Right lung (tissue), 5 donors: ENCODE measurements around the gene ANKRD55. TPM values are rescaled to one million over a fixed set of nuclear protein-coding genes. Genes with fewer than 3 reads are reported as not detected.
"Not testable (repeated sequence)": the region's sequence is repeated elsewhere in the genome, so short reads cannot be mapped to it uniquely, and the experiment has no call there.

Source experiments
- DNase-seq, 2 donors: peaks; one replicate each; pipeline ENCODE4 v3.0.0-alpha.2; 2013
- polyA plus RNA-seq, 5 donors: library from polyadenylated mRNA; unstranded; fragments of 120-200 nt; gene quantifications; one replicate each; pipeline versions ENCODE4 v1.2.1 to v1.2.3, GENCODE V29; 2013; ENCODE audit warnings: inconsistent platforms in 1 of 5, low replicate concordance in 1 of 5; ENCODE audit not compliant: insufficient read length in 5 of 5, insufficient read depth in 1 of 5

The ANKRD55 gene
- polyA plus RNA-seq, 5 donors = 0.34 to 0.65 (median 0.53) TPM

DNA sequence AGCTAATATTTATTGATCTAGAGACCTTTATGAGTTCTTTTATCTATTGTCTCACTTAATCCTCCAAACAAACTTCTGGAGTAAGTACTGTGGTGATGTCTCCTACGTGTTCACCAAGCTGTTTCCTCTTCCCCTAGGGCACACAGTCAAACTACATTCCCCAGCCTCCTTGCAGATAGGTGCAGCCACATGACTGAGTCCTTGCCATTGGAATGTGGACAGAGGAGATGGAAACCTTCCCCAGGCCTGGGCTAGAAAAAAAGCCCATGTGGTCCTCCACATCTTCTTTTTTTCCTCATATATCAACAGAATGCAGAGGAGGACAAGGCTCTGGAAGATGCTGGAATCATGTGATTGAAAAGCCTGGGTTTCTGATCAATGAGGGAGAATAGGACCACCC is 88.0 kb downstream of the ANKRD55 start:
- no peak for DNase-seq

GRCh38 chr5:56144211-56144610 is 88.9 kb downstream of the ANKRD55 start:
- DNase-seq = no peak

DNA sequence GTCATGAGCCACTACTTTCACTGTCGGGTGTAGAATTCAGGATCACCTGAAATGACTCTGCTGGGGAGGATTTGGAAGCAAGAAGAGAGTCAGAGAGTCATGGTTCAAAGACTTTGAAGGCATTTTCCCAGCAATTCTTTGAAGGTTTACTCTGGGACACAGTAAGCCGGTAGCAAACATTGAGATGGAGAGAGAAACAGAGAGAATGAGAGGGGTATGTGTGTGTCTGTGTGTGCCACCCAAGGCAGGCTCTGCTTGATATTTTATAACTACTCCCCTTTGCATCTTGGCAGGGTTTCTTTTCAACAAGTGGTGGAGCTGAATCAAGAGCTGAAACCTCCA is 89.8 kb downstream of the ANKRD55 start:
- DNase-seq = no peak

DNA sequence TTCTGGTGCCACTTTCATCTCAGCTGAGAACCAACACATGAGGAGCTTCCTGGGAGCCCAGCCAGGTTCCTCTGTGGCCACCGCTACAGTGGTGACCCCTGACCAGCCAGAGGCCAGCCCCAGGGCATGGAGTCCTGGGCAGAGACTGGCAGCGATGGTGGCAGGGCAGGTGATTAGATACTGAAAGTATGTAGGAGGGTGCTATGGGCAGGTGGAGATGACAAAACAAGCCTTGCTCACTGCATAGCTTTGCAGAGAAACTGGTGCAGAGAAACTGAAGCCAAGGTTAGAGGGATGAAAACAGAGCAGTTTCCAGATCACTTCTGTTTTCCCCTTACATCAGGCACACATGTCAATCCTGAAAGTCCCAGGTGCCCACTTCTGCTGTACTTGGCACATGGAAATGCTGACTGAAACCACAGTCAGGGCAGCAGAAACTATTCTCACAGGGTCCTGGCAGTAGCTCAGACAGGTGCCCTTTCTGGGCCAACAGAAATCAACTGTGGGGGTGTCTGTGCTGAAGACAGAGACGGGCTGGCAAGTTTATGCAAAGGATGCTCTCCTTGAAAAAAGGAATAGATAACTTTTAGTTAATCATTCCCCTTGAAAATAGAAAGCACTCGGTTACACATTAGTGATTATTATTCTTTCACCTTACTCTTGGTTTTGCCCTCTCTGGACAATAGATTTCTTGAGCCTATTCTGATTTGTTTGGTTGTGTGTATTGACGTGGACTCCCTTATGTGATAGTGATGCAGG is 90.3 kb downstream of the ANKRD55 start:
- no peak for DNase-seq

GRCh38 chr5:56142233-56142613 is 90.9 kb downstream of the ANKRD55 start:
- no peak for DNase-seq

GRCh38 chr5:56140073-56140472 is 93.1 kb downstream of the ANKRD55 start:
- DNase-seq = no peak

- DNase-seq = no peak
These were observed 102.5 kb downstream of the ANKRD55 start for GRCh38 chr5:56130664-56131063.

DNA sequence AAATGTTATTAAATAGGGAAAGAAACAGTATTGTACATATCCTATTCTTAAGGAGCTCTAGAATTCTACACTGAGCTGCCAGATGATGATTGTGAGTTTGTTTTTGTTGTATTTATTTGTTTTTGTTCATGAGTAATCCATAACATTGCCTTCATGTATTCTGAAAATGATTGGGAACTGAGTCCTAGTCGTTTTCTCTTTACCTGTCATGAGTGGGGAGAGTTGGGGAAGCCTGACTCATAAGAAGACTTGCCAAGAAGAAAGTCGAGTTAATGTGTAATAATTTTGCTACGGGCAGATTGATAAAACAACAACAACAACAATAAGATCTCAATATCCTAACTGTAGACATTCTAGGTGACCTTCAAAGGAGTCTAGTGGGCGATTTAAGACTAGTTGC is 103.8 kb downstream of the ANKRD55 start:
- DNase-seq = no peak

DNA sequence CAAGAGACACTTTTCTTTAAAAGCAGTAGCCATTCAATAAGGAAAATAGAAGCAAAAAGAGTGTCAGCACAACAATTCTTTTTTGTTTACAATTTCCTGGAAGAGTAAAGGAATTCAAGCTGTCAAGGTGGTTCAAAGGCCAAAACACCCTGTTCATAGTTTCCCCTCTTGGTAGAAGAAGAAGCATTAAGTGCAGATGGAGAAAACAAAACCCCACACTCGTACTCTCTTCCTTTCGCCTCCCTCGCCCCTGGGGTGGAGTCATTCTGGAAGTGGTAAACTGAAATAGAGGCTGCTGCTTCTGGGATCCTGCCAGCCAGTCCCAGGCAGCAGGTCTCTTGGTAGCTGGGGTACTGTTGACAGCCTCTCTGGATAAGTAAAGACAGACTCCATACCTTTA is 105.0 kb downstream of the ANKRD55 start:
- DNase-seq = no peak

- no peak for DNase-seq
These were observed 106.5 kb downstream of the ANKRD55 start for GRCh38 chr5:56126487-56127179.

GRCh38 chr5:56123531-56124243 is 109.4 kb downstream of the ANKRD55 start:
- DNase-seq = peak; percentile 57 to 61

- DNase-seq = not testable (repeated sequence)
These were observed 110.7 kb downstream of the ANKRD55 start for GRCh38 chr5:56122360-56122985.

- no peak for DNase-seq
These were observed 114.1 kb downstream of the ANKRD55 start for GRCh38 chr5:56119050-56119449.

- no peak for DNase-seq
These were observed 116.5 kb downstream of the ANKRD55 start for GRCh38 chr5:56116599-56117141.

DNA sequence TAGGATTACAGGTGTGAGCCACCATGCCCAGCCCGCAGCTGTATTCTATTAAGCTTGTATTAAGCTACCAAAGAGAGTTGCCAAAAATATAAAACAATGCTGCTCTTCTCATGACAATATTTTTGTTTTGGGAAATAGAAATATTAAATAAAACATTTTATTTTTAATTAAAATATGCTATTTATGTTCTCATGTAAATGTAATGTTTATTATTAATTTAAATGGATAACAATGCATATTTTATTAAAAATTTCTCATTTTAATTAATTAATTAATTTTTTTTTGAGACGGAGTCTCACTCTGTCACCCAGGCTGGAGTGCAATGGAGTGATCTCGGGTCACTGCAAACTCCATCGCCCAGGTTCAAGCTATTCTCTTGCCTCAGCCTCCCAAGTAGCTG is 117.5 kb downstream of the ANKRD55 start:
- no peak for DNase-seq

DNA sequence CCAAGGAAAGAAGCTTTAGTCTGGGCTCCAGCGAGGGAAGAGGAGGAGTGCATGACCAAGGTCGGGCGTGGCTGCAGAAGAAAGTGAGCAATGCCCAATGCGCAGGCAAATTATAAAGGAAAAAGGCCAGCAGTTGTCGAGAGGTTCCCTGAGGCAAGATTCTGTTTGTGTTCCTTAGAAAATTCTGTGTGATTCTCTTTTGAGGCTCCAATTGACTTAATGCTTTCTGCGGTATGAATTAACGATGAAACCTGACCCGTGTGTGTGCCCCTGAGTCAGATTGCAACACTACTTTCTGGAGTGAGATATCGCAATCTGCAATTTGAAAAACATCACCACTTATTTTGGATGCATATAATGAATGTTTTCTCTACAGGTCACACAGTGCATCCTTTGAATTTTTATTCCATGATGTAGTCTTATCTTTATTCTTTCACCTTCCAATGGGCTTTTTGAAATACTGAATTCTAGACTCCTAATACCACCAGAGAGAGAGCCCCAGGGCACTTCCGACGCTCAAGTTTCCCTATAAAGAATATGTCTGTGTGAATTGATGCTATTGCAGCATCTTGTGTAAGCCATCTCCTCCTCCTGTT is 120.5 kb downstream of the ANKRD55 start:
- DNase-seq = no peak

DNA sequence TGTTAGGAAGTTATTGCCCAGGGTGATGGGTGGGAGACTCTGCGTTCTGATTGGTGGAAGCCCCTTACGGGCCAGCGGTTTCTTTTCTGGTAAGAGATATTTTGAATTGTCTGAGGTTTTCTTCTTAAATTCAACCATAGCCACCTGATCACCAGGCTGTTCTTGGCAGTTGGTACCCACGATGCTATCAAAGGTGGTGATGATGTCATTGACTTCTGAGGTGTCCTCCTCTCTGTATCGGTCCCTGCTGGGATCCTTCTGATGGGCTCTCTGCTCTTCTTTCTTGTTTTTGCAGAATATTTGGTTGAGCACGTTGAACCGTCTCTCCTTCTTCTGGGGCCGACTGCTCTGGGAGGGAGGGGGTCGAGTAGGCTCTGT is 121.7 kb downstream of the ANKRD55 start:
- no peak for DNase-seq

- DNase-seq = no peak
These were observed 122.3 kb downstream of the ANKRD55 start for GRCh38 chr5:56110646-56111403.

DNA sequence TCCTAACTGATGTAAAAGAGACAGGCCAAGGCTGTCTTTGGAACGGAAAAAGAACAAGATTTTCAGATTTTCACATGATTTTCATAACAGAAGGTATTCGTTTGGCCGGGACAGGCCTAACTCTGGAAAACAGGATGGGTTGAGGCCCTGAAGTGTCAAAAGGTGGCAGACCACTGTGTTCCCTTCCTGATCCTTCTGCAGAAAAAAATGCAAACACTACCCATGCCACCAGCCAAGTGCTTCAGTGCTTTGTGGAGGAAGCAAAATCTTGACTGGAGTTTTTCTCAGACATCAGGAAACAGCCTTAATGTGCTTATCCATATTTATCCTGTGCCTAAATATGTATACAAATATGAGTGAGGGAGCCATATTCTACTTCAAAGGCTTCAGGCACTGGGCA is 124.9 kb downstream of the ANKRD55 start:
- no peak for DNase-seq

DNA sequence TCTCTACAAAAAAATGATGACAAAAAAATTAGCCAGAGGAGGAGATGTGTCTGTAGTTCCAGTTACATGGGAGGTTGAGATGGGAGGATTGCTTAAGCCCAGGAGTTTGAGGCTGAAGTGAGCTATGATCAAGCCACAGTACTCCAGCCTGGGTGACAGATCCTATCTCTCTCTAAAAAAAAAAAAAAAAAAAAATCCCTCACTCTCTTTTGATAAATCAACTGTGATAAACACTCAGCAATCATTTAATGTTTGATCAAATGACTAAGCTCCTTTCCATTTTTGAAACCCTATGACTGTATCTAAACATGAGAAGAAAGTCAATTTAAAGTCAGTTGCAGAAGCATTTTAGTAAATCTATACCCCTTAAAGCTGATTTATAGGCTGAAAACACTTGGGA is 126.3 kb downstream of the ANKRD55 start:
- no peak for DNase-seq
